Choroid plexus epithelial cell (primary cell): ENCODE results near the gene DDX39B.

ENCODE experiments used
- DNase-seq: peaks from one replicate; pipeline ENCODE4 v3.0.0-alpha.2; 2010; ENCODE audit warnings: low read depth
- H3K4me3 ChIP-seq: 2 replicates; pipeline ENCODE4 v1.5.1; 2011; ENCODE audit warnings: low read depth, mild to moderate bottlenecking, control low read depth, low read length, moderate library complexity
- CTCF ChIP-seq: conservative IDR thresholded peaks from 2 replicates; pipeline ENCODE4 v1.5.1; 2011; ENCODE audit warnings: low read depth, mild to moderate bottlenecking, control low read depth, inconsistent platforms, low read length, moderate library complexity

DDX39B gene

DNA sequence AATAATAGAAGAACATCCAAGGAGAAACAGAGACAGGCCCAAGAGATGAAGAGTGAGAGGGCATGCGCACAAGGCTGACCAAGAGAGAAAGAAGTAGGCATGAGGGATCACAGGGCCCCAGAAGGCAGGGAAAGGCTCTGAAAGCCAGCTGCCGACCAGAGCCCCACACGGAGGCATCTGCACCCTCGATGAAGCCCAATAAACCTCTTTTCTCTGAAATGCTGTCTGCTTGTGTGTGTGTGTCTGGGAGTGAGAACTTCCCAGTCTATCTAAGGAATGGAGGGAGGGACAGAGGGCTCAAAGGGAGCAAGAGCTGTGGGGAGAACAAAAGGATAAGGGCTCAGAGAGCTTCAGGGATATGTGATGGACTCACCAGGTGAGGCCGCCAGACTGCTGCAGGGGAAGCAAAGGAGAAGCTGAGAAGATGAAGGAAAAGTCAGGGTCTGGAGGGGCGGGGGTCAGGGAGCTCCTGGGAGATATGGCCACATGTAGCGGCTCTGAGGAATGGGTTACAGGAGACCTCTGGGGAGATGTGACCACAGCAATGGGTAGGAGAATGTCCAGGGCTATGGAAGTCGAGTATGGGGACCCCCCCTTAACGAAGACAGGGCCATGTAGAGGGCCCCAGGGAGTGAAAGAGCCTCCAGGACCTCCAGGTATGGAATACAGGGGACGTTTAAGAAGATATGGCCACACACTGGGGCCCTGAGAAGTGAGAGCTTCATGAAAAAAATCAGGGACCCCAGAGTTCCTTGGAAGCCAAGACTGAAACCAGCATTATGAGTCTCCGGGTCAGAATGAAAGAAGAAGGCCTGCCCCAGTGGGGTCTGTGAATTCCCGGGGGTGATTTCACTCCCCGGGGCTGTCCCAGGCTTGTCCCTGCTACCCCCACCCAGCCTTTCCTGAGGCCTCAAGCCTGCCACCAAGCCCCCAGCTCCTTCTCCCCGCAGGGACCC is 32.6 kb upstream of the DDX39B start:
- no peak for DNase-seq
- H3K4me3 ChIP-seq, result no peak overlapping the region
- no peak for TF ChIP-seq CTCF

- no peak for DNase-seq
- TF ChIP-seq CTCF, result no peak
- no peak overlapping the region for H3K4me3 ChIP-seq
Observed at GRCh38 chr6:31573239-31574105, 31.7 kb upstream of the DDX39B start.

DNA sequence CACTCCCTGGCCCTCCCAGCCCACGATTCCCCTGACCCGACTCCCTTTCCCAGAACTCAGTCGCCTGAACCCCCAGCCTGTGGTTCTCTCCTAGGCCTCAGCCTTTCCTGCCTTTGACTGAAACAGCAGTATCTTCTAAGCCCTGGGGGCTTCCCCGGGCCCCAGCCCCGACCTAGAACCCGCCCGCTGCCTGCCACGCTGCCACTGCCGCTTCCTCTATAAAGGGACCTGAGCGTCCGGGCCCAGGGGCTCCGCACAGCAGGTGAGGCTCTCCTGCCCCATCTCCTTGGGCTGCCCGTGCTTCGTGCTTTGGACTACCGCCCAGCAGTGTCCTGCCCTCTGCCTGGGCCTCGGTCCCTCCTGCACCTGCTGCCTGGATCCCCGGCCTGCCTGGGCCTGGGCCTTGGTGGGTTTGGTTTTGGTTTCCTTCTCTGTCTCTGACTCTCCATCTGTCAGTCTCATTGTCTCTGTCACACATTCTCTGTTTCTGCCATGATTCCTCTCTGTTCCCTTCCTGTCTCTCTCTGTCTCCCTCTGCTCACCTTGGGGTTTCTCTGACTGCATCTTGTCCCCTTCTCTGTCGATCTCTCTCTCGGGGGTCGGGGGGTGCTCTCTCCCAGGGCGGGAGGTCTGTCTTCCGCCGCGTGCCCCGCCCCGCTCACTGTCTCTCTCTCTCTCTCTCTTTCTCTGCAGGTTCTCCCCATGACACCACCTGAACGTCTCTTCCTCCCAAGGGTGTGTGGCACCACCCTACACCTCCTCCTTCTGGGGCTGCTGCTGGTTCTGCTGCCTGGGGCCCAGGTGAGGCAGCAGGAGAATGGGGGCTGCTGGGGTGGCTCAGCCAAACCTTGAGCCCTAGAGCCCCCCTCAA is 30.5 kb upstream of the DDX39B start, which contains the start of gene LTA:
Gene LTA (plus strand): TSS at position 249 of the 871 bp plus-strand sequence. CDS start 454 bp downstream, at position 703.
- TF ChIP-seq CTCF, result no peak
- no peak for DNase-seq
- H3K4me3 ChIP-seq, result no peak within 1 kb of the TSS

DNA sequence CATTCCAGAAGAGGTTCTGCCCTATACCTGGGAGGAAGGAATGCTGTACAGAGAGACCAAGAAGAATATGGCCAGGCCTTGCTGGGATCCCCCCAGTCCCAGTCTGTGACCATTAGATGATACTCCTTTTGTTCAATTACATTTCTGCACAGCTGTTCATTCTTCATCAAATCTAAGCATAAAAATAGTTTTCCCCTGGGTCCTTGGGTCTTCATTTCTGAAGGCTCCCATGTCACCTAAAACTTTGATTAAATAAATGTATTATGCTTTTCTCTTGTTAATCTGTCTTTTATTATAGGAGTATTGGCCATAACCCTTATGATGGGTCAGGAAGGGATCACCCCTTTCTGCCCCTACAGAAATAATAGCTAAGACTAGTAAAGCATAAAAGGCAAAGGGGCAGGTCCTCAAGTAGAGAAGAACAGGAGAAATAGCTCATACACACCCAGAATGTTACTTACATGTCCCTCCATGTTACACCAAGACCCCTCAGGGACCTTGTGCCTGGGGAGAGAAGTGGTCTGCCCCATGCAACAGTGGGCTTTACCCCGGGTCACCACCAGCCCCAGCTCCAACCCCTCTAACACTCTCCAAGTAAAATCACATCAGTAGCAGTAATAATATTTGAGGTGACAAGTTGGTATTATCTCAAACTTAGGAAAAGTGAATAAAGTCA is 28.2 kb upstream of the DDX39B start:
- TF ChIP-seq CTCF, result no peak
- DNase-seq, result no peak
- no peak overlapping the region for H3K4me3 ChIP-seq

DNA sequence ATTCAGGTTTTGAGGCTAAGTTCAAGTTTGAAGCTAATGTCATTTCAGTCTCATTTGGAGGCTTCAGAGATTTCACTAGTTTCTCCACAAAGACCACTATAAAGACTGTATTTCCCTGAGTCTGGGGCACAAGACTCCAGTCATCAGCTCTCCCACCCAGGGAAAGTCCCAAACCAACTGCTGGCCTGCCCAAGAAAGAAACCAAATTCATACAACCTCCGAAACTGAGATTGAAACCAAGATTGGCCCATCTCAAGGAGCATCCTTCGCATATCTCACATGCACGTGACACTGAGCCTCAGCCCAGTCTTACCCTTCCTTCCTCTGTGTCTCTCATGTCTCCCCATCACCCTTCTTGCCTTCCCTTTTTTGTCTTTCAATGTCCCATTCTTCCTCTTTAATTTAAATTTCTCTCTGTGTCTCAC is 26.7 kb upstream of the DDX39B start:
- DNase-seq, result no peak
- no peak for TF ChIP-seq CTCF
- H3K4me3 ChIP-seq, result no peak overlapping the region
